LNCaP clone FGC (cell line): ENCODE data around the gene ATXN3.

Experiments
- DNase-seq: peaks from one replicate; pipeline ENCODE4 v3.0.0-alpha.2; 2011; ENCODE audit warnings: low read depth
- H3K4me3 ChIP-seq: 2 replicates; pipeline ENCODE4 v1.5.1; 2011; ENCODE audit warnings: mild to moderate bottlenecking, low read depth, low read length, control low read depth
- TF ChIP-seq, protein P1 (sequence below): IDR thresholded peaks from 2 replicates; pipeline ENCODE4 v1.5.1; 2012; ENCODE audit warnings: mild to moderate bottlenecking; ENCODE audit not compliant: control insufficient read depth, insufficient read depth; ENCODE audit errors: extremely low read depth

The ATXN3 gene

DNA sequence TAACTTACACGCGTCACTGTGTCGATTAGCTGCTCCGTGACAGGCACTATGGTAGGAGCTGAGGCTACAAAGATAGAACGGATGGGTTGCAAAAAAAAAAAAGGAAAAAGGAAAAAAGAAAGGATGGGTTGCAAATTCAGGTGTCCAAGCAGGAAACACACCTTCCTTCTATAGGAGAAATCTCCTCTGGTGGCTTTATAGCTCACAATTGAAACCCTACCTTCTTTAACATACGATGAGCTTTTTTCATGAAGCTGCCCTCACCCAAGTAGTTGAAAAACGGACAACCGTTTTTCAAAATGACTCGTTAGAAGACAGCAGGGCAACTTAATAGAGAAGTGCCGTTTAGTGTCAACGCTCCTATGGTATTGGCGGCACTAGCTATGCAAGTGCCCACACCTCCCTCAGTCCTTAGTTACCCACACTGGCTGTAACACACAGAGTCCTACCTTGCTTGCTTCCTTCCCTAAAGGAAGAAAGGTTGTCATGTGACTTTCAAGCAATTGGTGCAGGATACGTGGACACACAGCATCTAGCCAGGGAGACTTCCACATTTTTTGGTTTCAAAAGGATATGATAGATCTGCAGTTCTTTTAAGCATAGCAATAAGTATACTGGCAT is 65.8 kb downstream of the ATXN3 start:
- TF ChIP-seq, protein P1, sequence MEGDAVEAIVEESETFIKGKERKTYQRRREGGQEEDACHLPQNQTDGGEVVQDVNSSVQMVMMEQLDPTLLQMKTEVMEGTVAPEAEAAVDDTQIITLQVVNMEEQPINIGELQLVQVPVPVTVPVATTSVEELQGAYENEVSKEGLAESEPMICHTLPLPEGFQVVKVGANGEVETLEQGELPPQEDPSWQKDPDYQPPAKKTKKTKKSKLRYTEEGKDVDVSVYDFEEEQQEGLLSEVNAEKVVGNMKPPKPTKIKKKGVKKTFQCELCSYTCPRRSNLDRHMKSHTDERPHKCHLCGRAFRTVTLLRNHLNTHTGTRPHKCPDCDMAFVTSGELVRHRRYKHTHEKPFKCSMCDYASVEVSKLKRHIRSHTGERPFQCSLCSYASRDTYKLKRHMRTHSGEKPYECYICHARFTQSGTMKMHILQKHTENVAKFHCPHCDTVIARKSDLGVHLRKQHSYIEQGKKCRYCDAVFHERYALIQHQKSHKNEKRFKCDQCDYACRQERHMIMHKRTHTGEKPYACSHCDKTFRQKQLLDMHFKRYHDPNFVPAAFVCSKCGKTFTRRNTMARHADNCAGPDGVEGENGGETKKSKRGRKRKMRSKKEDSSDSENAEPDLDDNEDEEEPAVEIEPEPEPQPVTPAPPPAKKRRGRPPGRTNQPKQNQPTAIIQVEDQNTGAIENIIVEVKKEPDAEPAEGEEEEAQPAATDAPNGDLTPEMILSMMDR: no peak
- peak; percentile 45 for DNase-seq
- peak overlapping the region; percentile 94 for H3K4me3 ChIP-seq

DNA sequence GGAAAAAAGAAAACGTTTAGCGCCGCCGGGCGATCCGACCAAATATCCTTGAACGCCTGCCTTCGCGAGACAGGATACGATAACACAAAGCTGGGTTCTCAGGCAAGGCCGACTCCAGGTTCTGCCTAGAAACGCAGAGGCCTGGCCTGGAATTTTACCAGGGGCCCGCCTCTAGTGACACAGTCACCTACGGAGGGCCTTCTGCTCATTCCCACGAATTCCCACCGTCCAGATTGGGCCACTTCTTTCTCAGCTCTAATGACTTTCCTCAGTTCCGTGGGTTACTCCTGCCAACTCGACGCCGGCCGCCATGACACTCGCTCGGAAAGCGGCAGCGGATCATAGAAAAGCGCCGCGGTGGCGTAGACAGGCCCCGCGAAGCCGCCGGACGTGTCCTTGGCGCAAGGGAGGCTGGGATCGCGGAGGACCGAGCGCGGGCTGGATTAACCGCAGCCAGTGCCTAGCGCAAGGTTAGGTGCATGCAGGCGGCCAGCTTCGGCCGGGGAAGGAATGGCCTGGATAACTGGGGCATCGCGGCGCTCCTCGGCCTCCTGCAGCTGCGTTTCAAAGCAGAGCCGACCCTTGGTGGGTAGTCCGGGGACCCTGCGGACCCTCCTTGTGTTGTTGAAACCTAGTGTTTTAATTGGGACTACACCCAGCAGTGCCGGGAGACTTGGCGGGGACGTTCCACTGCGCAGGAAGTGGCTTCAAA is 66.5 kb downstream of the ATXN3 start, which contains the start of gene TRIP11:
TSS of gene TRIP11 (minus strand) at position 341 of the 712 bp plus-strand sequence. CDS start 374 bp downstream, outside the sequence.
- TF ChIP-seq, protein P1: no peak
- DNase-seq: peak; percentile 78
- peak within 1 kb of the TSS; percentile 94 for H3K4me3 ChIP-seq

DNA sequence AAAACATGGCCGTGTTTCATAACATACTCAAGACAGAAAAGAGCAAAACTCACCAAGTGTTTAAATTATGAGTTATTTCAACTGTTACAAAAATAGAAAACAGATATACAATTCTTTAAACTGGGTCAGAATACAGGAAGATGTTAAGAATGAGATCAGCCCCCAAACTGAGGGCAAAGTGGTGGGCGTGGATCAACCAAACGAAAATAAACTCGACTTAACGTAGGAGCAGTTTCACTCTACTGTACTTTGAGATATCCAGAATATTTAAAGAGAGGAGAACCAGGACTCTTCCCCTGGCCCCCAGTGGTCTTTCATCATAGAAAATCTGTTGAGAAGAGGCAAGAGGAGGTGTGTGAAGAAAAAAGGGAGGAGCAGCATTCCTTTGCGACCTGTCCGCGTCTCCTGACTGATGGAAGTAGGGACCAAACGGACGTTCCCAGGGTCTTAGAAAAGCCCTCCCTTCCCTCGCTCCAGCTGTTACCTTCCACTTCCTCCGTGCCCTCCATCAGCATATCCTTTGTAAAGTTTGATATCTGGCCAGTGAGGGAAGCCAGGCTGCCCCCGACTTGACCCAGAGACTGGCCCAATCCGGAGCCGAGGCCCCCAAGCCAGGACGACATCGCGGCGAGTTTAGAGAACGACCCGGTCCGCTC is 67.2 kb downstream of the ATXN3 start:
- peak; percentile 13 for DNase-seq
- TF ChIP-seq, protein P1: no peak
- peak overlapping the region; percentile 94 for H3K4me3 ChIP-seq

DNA sequence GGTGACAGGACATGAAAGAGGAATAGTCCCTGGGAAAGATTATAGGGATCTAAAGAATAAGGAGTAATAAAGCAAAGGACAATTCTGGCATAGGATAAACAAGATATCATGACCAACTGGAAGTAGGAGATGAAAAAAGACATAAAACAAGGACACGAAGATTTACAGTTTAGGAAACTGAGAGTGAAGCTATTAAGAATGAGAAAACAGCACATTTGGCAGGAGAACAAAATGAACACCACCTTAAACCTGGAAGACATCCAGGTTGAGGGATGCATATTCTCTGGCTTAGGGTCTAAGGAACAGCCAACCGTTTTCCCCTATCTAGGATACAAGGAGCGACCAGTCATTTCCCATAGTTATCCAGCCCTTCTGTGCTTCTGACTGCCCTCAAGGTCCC is 68.4 kb downstream of the ATXN3 start:
- peak overlapping the region; percentile 94 for H3K4me3 ChIP-seq
- DNase-seq: no peak
- TF ChIP-seq, protein P1: no peak

DNA sequence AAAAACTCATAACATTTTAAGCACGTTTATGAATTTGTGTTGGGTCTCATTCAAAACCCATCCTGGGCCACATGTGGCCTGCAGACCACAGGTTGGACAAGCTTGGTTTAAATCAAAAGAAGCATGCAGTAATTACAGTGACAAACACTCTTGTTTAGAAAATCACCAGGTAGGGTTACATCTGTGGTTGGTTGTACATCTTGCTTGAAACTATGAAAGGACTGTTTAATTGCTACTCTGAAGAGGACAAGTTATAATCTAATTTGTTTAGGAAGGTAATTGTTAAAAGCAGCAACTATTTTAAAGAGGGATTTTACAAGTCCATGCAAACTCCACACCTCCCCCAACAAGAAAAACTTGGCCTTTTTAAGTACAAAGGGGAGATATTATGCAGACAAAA is 70.5 kb downstream of the ATXN3 start:
- TF ChIP-seq, protein P1: no peak
- DNase-seq: no peak
- H3K4me3 ChIP-seq: no peak overlapping the region

DNA sequence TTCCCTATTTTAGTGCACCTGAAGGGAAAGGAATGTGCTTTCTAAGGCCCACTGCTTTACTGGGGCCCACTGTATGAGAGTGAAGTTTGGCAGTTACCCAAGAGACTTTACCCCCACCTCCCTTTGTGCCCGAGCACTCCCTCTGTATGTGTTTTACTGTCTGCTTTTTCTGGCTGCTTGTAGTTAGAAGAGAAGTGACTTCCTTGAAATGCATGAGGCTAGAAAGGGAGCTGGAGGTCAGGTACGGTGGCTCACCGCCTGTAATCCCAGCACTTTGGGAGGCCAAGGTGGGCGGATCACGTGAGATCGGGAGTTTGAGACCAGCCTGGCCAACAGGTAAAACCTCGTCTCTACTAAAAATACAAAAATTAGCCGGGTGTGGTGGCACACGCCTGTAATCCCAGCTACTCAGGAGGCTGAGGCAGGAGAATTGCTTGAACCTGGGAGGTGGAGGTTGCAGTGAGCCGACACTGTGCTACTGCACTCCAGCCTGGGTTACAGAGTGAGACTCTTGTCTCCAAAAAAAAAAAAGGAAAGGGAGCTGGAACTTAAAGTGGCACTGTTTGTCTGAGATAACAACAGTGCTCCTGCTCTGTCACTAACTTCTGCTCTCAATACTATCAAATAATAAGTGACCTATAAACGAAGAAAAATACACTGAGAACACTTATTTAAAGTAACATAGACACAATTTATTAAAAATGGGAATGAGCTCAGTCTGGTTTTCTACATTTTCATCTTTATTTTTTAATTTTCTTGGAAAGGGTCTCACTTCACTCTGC is 72.3 kb downstream of the ATXN3 start:
- TF ChIP-seq, protein P1: no peak

More for the DNA sequence above, 72.3 kb downstream of the ATXN3 start:
- no peak overlapping the region for H3K4me3 ChIP-seq
- no peak for DNase-seq
